Measurements from ENCODE around the gene YJEFN3.

DNA sequence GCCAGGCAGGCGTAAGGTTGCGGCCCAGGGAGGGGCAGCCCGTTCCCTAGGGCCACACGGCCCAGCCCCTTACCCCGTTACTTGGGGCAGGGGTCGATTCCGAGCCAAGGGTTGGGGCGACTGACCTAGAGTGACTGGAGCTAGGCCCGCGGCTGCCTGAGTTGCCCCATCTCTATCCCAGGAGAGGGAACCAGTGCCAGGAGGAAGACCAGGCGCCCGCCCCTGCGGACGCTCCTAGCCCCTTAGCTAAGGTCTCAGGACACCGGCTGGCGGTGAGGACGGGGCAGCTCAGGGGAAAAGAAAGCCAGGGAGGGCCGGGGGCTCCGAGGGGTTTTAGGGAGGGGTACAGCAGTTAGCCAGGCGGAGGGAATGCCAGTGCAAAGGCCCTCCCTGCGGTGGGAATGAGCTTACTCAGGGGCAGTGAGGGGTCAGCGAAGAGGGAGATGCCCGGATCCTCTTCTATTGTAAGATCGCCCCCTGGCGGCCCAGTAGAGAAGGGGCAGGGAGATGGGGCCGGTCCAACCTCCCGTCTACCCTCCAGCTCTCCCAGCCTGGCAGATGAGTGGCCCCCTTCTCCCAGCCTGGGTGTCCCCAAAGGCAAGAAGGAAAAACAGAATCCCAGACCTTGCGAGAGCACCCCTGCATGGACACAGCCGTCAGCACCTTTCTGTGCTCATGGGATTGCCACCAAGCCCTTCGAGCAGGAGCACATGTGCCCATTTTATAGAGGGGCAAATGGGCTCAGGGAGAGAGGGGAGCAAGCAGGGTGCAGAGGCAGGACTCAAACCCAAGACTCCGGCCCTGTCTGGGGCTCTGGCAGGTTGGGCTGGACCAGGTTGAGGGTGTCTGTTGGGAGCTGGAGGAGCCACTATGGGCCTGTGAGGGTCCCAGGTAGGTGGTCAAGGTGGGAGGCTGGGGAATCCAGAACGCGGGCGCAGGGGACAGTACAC is 25.6 kb downstream of the YJEFN3 start:
- TF ChIP-seq, protein P1, sequence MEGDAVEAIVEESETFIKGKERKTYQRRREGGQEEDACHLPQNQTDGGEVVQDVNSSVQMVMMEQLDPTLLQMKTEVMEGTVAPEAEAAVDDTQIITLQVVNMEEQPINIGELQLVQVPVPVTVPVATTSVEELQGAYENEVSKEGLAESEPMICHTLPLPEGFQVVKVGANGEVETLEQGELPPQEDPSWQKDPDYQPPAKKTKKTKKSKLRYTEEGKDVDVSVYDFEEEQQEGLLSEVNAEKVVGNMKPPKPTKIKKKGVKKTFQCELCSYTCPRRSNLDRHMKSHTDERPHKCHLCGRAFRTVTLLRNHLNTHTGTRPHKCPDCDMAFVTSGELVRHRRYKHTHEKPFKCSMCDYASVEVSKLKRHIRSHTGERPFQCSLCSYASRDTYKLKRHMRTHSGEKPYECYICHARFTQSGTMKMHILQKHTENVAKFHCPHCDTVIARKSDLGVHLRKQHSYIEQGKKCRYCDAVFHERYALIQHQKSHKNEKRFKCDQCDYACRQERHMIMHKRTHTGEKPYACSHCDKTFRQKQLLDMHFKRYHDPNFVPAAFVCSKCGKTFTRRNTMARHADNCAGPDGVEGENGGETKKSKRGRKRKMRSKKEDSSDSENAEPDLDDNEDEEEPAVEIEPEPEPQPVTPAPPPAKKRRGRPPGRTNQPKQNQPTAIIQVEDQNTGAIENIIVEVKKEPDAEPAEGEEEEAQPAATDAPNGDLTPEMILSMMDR (IDR thresholded peaks at IDR 0.05), result peak in 6 of 7 experiments; percentile 30 to 62 (median 46)
- TF ChIP-seq POLR2A (IDR thresholded peaks at IDR 0.05), result no peak

Data from body of pancreas (tissue), 4 donors.